H1 (cell line): Measurements from ENCODE around the gene RAB40C. TPM values are rescaled to one million over a fixed set of nuclear protein-coding genes. Genes with fewer than 3 reads are reported as not detected.

ENCODE experiments used
- JUN ChIP-seq: IDR thresholded peaks from 2 replicates; pipeline ENCODE4 v1.6.1; 2011; ENCODE audit warnings: low read depth, mild to moderate bottlenecking, improper control_type of control experiment, low read length
- polyA plus RNA-seq, 7 experiments: library from polyadenylated mRNA; depleted of rRNA in 3 of 7; stranded (reverse) in 5 of 7; unstranded in 2 of 7; fragments of >200 nt in 5 of 7; fragments of 200-250 nt in 2 of 7; gene quantifications; 1 replicate in 5 of 7; 2 replicates in 1 of 7; 4 replicates in 1 of 7; pipeline versions ENCODE4 v1.2.1 to v1.2.3, GENCODE V29; 2011 to 2013; ENCODE audit warnings: missing spikeins in 2 of 7, mixed read lengths in 2 of 7
- total RNA-seq: library from RNA; stranded (reverse); fragmentation: NEBNext Ultra II Directional; extraction: Animal tissue kit (Norgen Biotek cat#: 25700); gene quantifications from 2 replicates; pipeline ENCODE4 v1.2.1, GENCODE V29; 2021
- TF ChIP-seq, protein P1 (sequence below), 3 experiments: IDR thresholded peaks; 1 replicate in 2 of 3; 2 replicates in 1 of 3; pipeline versions ENCODE4 v1.5.1 to v1.6.1; 2011; ENCODE audit warnings: low read length in 3 of 3, mild to moderate bottlenecking in 3 of 3, inconsistent platforms in 2 of 3, low read depth in 1 of 3, moderate library complexity in 1 of 3; ENCODE audit not compliant: insufficient read depth in 1 of 3; ENCODE audit errors: control extremely low read depth in 1 of 3

RAB40C gene
- total and polyA plus RNA-seq, 2 of the 8 experiments (the other 6 are each of a cell fraction or from before 2014, with no cell fraction given) = 13.9 to 15.6 TPM

GRCh38 chr16:578870-579405 is 10.9 kb upstream of the RAB40C start (continued):
- TF ChIP-seq, protein P1, sequence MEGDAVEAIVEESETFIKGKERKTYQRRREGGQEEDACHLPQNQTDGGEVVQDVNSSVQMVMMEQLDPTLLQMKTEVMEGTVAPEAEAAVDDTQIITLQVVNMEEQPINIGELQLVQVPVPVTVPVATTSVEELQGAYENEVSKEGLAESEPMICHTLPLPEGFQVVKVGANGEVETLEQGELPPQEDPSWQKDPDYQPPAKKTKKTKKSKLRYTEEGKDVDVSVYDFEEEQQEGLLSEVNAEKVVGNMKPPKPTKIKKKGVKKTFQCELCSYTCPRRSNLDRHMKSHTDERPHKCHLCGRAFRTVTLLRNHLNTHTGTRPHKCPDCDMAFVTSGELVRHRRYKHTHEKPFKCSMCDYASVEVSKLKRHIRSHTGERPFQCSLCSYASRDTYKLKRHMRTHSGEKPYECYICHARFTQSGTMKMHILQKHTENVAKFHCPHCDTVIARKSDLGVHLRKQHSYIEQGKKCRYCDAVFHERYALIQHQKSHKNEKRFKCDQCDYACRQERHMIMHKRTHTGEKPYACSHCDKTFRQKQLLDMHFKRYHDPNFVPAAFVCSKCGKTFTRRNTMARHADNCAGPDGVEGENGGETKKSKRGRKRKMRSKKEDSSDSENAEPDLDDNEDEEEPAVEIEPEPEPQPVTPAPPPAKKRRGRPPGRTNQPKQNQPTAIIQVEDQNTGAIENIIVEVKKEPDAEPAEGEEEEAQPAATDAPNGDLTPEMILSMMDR (IDR thresholded peaks at IDR 0.05; ENCODE audit: control extremely low read depth in 1 of 3, insufficient read depth in 1 of 3, low read depth in 1 of 3, low read length in 3 of 3) = peak in 2 of 3 experiments; percentile 90 to 96; a peak in 3 of 4 replicates
- no peak for TF ChIP-seq JUN
